GM18499 (cell line): ENCODE measurements around the gene PTPRN2.
"Not testable (repeated sequence)": the region's sequence is repeated elsewhere in the genome, so short reads cannot be mapped to it uniquely, and the experiment has no call there.

Experiments used
- ATAC-seq: cut with Tn5 transposase; IDR thresholded peaks from one replicate; pipeline ENCODE4 v1.9.1; 2021; ENCODE audit warnings: moderate number of reproducible peaks; ENCODE audit not compliant: insufficient read depth, unreplicated experiment

PTPRN2 gene

GRCh38 chr7:157489870-157490269 lies 1097.8 kb downstream of the PTPRN2 start:
- not testable (repeated sequence) for ATAC-seq
